Peyer's patch (tissue), 4 donors: ENCODE data around the gene GPR146.

Source experiments
- POLR2A ChIP-seq, 2 donors: fragments of 450-650 bp; IDR thresholded peaks; one replicate each; pipeline ENCODE4 v1.5.1; 2017; ENCODE audit warnings: antibody characterized with exemption in 2 of 2, mild to moderate bottlenecking in 2 of 2, moderate library complexity in 2 of 2
- TF ChIP-seq, protein P1 (sequence below), 6 experiments: fragments of 450-650 bp in 4 of 6; fragments of 200-600 bp in 2 of 6; sonication (generic) in 1 of 6; IDR thresholded peaks; one replicate each; pipeline ENCODE4 v1.5.1; 2017 to 2019; ENCODE audit warnings: antibody characterized with exemption in 6 of 6, mild to moderate bottlenecking in 3 of 6, moderate library complexity in 1 of 6

- TF ChIP-seq, protein P1, sequence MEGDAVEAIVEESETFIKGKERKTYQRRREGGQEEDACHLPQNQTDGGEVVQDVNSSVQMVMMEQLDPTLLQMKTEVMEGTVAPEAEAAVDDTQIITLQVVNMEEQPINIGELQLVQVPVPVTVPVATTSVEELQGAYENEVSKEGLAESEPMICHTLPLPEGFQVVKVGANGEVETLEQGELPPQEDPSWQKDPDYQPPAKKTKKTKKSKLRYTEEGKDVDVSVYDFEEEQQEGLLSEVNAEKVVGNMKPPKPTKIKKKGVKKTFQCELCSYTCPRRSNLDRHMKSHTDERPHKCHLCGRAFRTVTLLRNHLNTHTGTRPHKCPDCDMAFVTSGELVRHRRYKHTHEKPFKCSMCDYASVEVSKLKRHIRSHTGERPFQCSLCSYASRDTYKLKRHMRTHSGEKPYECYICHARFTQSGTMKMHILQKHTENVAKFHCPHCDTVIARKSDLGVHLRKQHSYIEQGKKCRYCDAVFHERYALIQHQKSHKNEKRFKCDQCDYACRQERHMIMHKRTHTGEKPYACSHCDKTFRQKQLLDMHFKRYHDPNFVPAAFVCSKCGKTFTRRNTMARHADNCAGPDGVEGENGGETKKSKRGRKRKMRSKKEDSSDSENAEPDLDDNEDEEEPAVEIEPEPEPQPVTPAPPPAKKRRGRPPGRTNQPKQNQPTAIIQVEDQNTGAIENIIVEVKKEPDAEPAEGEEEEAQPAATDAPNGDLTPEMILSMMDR (IDR thresholded peaks at IDR 0.05): no peak
- TF ChIP-seq POLR2A (IDR thresholded peaks at IDR 0.05): no peak
These were observed 10.7 kb upstream of the GPR146 start for GRCh38 chr7:1033546-1034145.
